Stimulated activated CD8-positive, alpha-beta memory T cell treated with anti-CD3 and anti-CD28 coated beads, Interleukin-12 subunit alpha, Interleukin-12 subunit beta, amount 100 ng/mL, for 1 hour (primary cell): ENCODE data around the gene PIGT.
"Not testable (repeated sequence)": the region's sequence is repeated elsewhere in the genome, so short reads cannot be mapped to it uniquely, and the experiment has no call there.

ENCODE experiments used
- DNase-seq: peaks from one replicate; pipeline ENCODE4 v3.0.0-alpha.2; 2020; ENCODE audit warnings: low read depth

Gene PIGT

GRCh38 chr20:45462711-45463509 is 47.0 kb downstream of the PIGT start:
- DNase-seq: no peak

- no peak for DNase-seq
These were observed 47.8 kb downstream of the PIGT start for GRCh38 chr20:45463709-45464108.

- DNase-seq: no peak
These were observed 49.7 kb downstream of the PIGT start for GRCh38 chr20:45465491-45466266.

- no peak for DNase-seq
These were observed 51.2 kb downstream of the PIGT start for GRCh38 chr20:45467172-45467571.

GRCh38 chr20:45467861-45468260 is 51.9 kb downstream of the PIGT start:
- DNase-seq: no peak

GRCh38 chr20:45469336-45470261 is 53.7 kb downstream of the PIGT start, which contains the start of gene WFDC2:
Gene WFDC2 (plus strand): TSS chr20:45469753. CDS start chr20:45469782, 29 bp downstream.
- DNase-seq: no peak

- no peak for DNase-seq
These were observed 54.5 kb downstream of the PIGT start for GRCh38 chr20:45470262-45470931.

- DNase-seq: no peak
These were observed 55.0 kb downstream of the PIGT start for GRCh38 chr20:45470937-45471336.

- not testable (repeated sequence) for DNase-seq
These were observed 56.3 kb downstream of the PIGT start for GRCh38 chr20:45472286-45472685.
